HG03520 (cell line): ENCODE data around the gene TAAR6.
A peak's percentile ranks its signal among the peaks of the same experiment; 100 is the strongest.
"Not testable (repeated sequence)": the region's sequence is repeated elsewhere in the genome, so short reads cannot be mapped to it uniquely, and the experiment has no call there.

ENCODE experiments used
- ATAC-seq: cut with Tn5 transposase; IDR thresholded peaks from one replicate; pipeline ENCODE4 v1.9.1; 2021; ENCODE audit warnings: mild to moderate bottlenecking, moderate library complexity; ENCODE audit not compliant: unreplicated experiment

Gene TAAR6

GRCh38 chr6:132570221-132570777, at the start of gene TAAR6:
Gene TAAR6 (plus strand): TSS chr6:132570322. CDS start chr6:132570322, 0 bp downstream.
- ATAC-seq, result no peak

- no peak for ATAC-seq
Measured at GRCh38 chr6:132520953-132521352, 49.2 kb upstream of the TAAR6 start.

- no peak for ATAC-seq
Measured at GRCh38 chr6:132524646-132525045, 45.5 kb upstream of the TAAR6 start.

- no peak for ATAC-seq
Measured at GRCh38 chr6:132525866-132526265, 44.3 kb upstream of the TAAR6 start.

GRCh38 chr6:132526461-132526860, 43.7 kb upstream of the TAAR6 start:
- ATAC-seq, result no peak

GRCh38 chr6:132527791-132528190, 42.3 kb upstream of the TAAR6 start:
- no peak for ATAC-seq

- peak; percentile 84 for ATAC-seq
Measured at GRCh38 chr6:132530293-132530974, 39.7 kb upstream of the TAAR6 start.

GRCh38 chr6:132534546-132534945, 35.6 kb upstream of the TAAR6 start:
- not testable (repeated sequence) for ATAC-seq

GRCh38 chr6:132537145-132537544, 33.0 kb upstream of the TAAR6 start:
- no peak for ATAC-seq

- no peak for ATAC-seq
Measured at GRCh38 chr6:132537977-132538376, 32.1 kb upstream of the TAAR6 start, which contains the start of gene TAAR9. Gene TAAR9 (plus strand): TSS chr6:132538277. CDS start chr6:132538290, 13 bp downstream.

GRCh38 chr6:132544826-132545225, 25.3 kb upstream of the TAAR6 start:
- ATAC-seq, result no peak

GRCh38 chr6:132548746-132549463, 21.2 kb upstream of the TAAR6 start:
- no peak for ATAC-seq

GRCh38 chr6:132551214-132551613, 18.9 kb upstream of the TAAR6 start:
- ATAC-seq, result no peak

- ATAC-seq, result no peak
Measured at GRCh38 chr6:132552372-132552771, 17.8 kb upstream of the TAAR6 start, which contains the start of gene TAAR8. Gene TAAR8 (plus strand): TSS chr6:132552672. CDS start chr6:132552693, 21 bp downstream.

- not testable (repeated sequence) for ATAC-seq
Measured at GRCh38 chr6:132560087-132560486, 10.0 kb upstream of the TAAR6 start.

GRCh38 chr6:132566404-132566803, 3.7 kb upstream of the TAAR6 start:
- no peak for ATAC-seq

- no peak for ATAC-seq
Measured at GRCh38 chr6:132567566-132567965, 2.6 kb upstream of the TAAR6 start.

GRCh38 chr6:132568611-132569010, 1.5 kb upstream of the TAAR6 start:
- no peak for ATAC-seq

GRCh38 chr6:132569170-132569569, 952 bp upstream of the TAAR6 start:
- ATAC-seq, result no peak

GRCh38 chr6:132571774-132572173, 1.7 kb downstream of the TAAR6 start:
- ATAC-seq, result no peak

GRCh38 chr6:132584698-132585097, 14.6 kb downstream of the TAAR6 start:
- ATAC-seq, result no peak

GRCh38 chr6:132587424-132587823, 17.3 kb downstream of the TAAR6 start:
- no peak for ATAC-seq
